ENCODE data around the gene DTWD2. TPM values are rescaled to one million over a fixed set of nuclear protein-coding genes. Genes with fewer than 3 reads are reported as not detected.
A peak's percentile ranks its signal among the peaks of the same experiment; 100 is the strongest.

DTWD2 gene
- total RNA-seq, 4 donors from 2014 or later: 6.1 to 9.8 (median 6.3) TPM

- Histone ChIP-seq H3K36me3 (no peaks in the 10 kb centered on the region), H3K4me1 (peaks cover 0 to 3% (median 0%) of the 10 kb centered on the region in 4 donors), H3K27ac (no peak overlapping the region), H3K4me3 (no peak overlapping the region), H3K27me3 (no peaks in the 10 kb centered on the region), H3K9me3 (peaks cover 0 to 9% (median 0%) of the 10 kb centered on the region in 4 donors)
- 34 to 47% methylated on average over 5 of the region's 5 CpGs for WGBS, 2 donors
- DNase-seq (ENCODE audit: low spot score in 2 of 2): no peak
- TF ChIP-seq CTCF (IDR thresholded peaks at IDR 0.05): peak in 4 of 5 experiments; percentile 17 to 41 (median 37)
- TF ChIP-seq EP300 (IDR thresholded peaks at IDR 0.05): no peak
- TF ChIP-seq POLR2A (IDR thresholded peaks at IDR 0.05): no peak
These were observed 33.8 kb upstream of the DTWD2 start for GRCh38 chr5:119022017-119022745.

DNA sequence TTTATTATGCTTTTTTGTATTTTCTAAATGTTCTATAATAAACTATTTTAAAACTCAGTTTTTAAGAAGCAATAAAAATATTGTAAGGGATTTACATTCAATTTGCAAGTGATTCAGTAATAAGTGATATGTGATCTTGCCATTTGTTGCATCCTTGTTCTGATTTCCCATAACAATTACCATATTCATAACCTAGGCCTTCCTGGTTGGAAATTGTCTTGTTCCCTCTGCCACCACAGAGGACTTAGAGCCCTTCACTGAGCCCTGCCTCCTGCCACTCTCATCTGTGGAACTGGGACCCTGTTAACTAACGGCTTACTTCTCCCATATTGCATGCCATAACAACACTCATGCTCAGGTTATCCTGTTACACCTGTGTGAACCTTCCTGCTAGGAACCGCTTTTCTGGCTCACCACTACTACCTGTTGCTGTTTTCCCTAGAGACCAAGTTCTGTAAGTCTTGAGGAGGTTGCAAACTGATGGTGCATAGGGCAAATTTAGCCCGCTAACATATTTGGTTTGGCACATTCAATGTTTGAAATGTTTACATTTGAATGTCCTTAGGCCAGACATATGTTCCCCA, 32.9 kb upstream of the DTWD2 start:
- no peak overlapping the region for H3K27ac ChIP-seq
- peaks cover 0 to 9% (median 0%) of the 10 kb centered on the region in 4 donors for H3K9me3 ChIP-seq
- 89 to 94% methylated on average over 3 of the region's 3 CpGs for WGBS, 2 donors
- H3K4me3 ChIP-seq: no peak overlapping the region
- no peak for TF ChIP-seq POLR2A (IDR thresholded peaks at IDR 0.05)
- no peak for TF ChIP-seq CTCF (IDR thresholded peaks at IDR 0.05)
- TF ChIP-seq EP300 (IDR thresholded peaks at IDR 0.05): no peak
- H3K36me3 ChIP-seq: no peaks in the 10 kb centered on the region
- no peaks in the 10 kb centered on the region for H3K27me3 ChIP-seq
- DNase-seq (ENCODE audit: low spot score in 2 of 2): no peak
- H3K4me1 ChIP-seq: peaks cover 0 to 3% (median 0%) of the 10 kb centered on the region in 4 donors

DNA sequence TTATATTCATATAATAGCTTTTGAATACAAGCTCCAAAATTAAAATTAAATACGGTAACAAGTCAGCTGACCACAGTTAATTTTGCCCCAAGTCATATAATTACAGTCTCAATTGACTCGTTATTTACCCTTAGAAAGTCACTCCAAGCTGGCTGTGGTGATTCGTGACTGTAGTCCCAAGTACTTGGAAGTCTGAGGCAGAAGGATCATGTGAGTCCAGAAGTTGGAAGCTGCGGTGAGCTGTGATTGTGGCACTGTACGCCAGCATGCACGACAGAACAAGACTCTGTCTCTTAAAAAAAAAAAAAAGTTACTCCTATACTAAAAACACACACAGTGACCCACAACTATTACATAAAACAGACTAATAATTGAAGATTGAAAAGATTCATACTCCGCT, 31.6 kb upstream of the DTWD2 start:
- Histone ChIP-seq H3K9me3 (peaks cover 0 to under 1% (median 0%) of the 10 kb centered on the region in 4 donors), H3K27me3 (no peaks in the 10 kb centered on the region), H3K4me3 (no peak overlapping the region), H3K4me1 (peaks cover 0 to 3% (median 0%) of the 10 kb centered on the region in 4 donors), H3K27ac (no peak overlapping the region), H3K36me3 (no peaks in the 10 kb centered on the region)
- 44 to 45% methylated on average over 7 of the region's 7 CpGs for WGBS, 2 donors
- no peak for TF ChIP-seq CTCF (IDR thresholded peaks at IDR 0.05)
- no peak for TF ChIP-seq EP300 (IDR thresholded peaks at IDR 0.05)
- TF ChIP-seq POLR2A (IDR thresholded peaks at IDR 0.05): no peak
- DNase-seq (ENCODE audit: low spot score in 2 of 2): no peak

DNA sequence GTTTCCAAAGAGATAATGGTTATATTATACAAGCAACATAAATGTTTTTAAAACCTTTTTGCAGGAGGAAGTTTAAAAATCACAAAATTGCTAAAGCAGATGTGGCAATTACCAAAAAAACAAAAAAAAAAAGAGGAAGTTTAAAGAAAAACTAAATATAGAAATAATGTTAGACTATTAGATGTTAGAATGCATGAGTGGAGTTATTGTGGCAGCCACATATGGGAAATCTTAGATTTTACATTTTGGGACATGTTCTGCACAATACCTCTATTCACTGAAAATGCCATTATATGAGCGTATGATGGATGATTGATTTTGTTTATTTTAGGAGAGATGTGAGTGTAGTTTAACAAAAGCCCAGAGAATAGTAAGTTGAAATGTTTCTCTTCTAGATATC, 31.2 kb upstream of the DTWD2 start:
- no peaks in the 10 kb centered on the region for H3K36me3 ChIP-seq
- TF ChIP-seq CTCF (IDR thresholded peaks at IDR 0.05) (no peak), EP300 (IDR thresholded peaks at IDR 0.05) (no peak), POLR2A (IDR thresholded peaks at IDR 0.05) (no peak)
- no peaks in the 10 kb centered on the region for H3K9me3 ChIP-seq
- H3K27me3 ChIP-seq: no peaks in the 10 kb centered on the region
- no peak for DNase-seq (ENCODE audit: low spot score in 2 of 2)
- 21 to 28% methylated on average over 1 of the region's 1 CpG for WGBS, 2 donors
- H3K27ac ChIP-seq: no peak overlapping the region
- H3K4me1 ChIP-seq: peaks cover 0 to 3% (median 0%) of the 10 kb centered on the region in 4 donors
- H3K4me3 ChIP-seq: no peak overlapping the region

- no peak for DNase-seq (ENCODE audit: low spot score in 2 of 2)
- Histone ChIP-seq H3K36me3 (no peaks in the 10 kb centered on the region), H3K9me3 (no peaks in the 10 kb centered on the region), H3K27ac (no peak overlapping the region), H3K27me3 (no peaks in the 10 kb centered on the region), H3K4me1 (peaks cover 0 to 3% (median 0%) of the 10 kb centered on the region in 4 donors), H3K4me3 (no peak overlapping the region)
- TF ChIP-seq POLR2A (IDR thresholded peaks at IDR 0.05): no peak
- TF ChIP-seq CTCF (IDR thresholded peaks at IDR 0.05): no peak
- no peak for TF ChIP-seq EP300 (IDR thresholded peaks at IDR 0.05)
- WGBS, 2 donors: 47 to 51% methylated on average over 2 of the region's 2 CpGs
These were observed 29.6 kb upstream of the DTWD2 start for GRCh38 chr5:119017994-119018393.
